ENCODE data around the gene PPP1R13L. TPM values are rescaled to one million over a fixed set of nuclear protein-coding genes. Genes with fewer than 3 reads are reported as not detected.

PPP1R13L gene
- total RNA-seq, 1 donor: 6.9 TPM

DNA sequence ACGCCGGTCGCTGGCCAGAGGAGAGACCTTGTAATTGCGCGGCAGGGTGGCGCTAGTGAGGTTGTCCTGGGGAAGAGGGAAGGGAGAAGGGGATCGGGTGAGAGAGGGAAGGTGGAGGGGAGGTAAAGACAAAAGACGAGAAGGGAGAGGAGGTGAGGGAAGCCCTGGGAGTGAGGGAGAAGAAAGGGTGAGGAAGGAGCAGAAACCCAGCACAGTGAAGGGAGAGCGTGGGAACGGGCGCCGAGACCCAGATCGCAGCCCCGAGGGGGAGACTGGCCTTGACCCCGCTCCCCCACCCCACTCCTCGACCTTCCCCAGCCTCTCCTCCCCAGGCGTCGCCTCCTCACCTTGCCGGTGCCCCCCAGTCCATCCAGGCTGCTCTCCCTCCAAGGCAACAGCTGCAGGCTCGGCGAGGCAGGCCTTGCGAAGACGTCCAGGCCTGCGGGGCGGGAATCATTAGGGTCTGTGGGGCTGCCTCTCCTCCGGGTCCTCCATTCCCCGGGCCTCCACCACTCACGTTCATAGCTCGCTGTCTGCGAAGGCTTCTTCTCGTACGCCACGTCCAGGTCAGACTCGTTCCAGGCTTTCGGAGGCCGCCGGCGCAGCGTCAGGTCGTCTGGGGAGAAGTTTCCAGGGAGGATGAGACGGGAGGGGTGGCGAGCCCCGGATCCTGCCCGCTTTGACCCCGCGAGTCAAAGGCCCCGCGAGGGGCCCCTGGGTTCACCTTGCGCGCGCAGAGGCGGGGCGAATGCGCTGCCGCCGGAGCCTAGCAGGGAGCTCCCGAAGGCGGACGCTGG, 8.8 kb downstream of the PPP1R13L start:
- Histone ChIP-seq H3K9me3 (ENCODE audit: low read depth, low read length) (no peaks in the 10 kb centered on the region), H3K4me2 (ENCODE audit: insufficient read depth, low read length) (no peak overlapping the region), H3K4me3 (ENCODE audit: insufficient read depth, low read length) (no peak overlapping the region), H2AFZ (ENCODE audit: low read length) (no peak overlapping the region), H3K4me1 (ENCODE audit: insufficient read depth, low read length) (no peaks in the 10 kb centered on the region), H3K79me2 (ENCODE audit: insufficient read depth, low read length) (no peaks in the 10 kb centered on the region), H3K27ac (ENCODE audit: low read depth, low read length) (no peak overlapping the region), H3K27me3 (ENCODE audit: insufficient read depth, low read length) (no peaks in the 10 kb centered on the region), H3K36me3 (ENCODE audit: insufficient read depth, low read length) (no peaks in the 10 kb centered on the region), H4K20me1 (ENCODE audit: insufficient read depth, low read length) (no peaks in the 10 kb centered on the region)
- peak; percentile 36 for DNase-seq (ENCODE audit: insufficient read length, low spot score, missing footprints)
- TF ChIP-seq, protein P1, sequence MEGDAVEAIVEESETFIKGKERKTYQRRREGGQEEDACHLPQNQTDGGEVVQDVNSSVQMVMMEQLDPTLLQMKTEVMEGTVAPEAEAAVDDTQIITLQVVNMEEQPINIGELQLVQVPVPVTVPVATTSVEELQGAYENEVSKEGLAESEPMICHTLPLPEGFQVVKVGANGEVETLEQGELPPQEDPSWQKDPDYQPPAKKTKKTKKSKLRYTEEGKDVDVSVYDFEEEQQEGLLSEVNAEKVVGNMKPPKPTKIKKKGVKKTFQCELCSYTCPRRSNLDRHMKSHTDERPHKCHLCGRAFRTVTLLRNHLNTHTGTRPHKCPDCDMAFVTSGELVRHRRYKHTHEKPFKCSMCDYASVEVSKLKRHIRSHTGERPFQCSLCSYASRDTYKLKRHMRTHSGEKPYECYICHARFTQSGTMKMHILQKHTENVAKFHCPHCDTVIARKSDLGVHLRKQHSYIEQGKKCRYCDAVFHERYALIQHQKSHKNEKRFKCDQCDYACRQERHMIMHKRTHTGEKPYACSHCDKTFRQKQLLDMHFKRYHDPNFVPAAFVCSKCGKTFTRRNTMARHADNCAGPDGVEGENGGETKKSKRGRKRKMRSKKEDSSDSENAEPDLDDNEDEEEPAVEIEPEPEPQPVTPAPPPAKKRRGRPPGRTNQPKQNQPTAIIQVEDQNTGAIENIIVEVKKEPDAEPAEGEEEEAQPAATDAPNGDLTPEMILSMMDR (IDR thresholded peaks at IDR 0.05; ENCODE audit: extremely low read depth, low read depth, low read length): no peak

DNA sequence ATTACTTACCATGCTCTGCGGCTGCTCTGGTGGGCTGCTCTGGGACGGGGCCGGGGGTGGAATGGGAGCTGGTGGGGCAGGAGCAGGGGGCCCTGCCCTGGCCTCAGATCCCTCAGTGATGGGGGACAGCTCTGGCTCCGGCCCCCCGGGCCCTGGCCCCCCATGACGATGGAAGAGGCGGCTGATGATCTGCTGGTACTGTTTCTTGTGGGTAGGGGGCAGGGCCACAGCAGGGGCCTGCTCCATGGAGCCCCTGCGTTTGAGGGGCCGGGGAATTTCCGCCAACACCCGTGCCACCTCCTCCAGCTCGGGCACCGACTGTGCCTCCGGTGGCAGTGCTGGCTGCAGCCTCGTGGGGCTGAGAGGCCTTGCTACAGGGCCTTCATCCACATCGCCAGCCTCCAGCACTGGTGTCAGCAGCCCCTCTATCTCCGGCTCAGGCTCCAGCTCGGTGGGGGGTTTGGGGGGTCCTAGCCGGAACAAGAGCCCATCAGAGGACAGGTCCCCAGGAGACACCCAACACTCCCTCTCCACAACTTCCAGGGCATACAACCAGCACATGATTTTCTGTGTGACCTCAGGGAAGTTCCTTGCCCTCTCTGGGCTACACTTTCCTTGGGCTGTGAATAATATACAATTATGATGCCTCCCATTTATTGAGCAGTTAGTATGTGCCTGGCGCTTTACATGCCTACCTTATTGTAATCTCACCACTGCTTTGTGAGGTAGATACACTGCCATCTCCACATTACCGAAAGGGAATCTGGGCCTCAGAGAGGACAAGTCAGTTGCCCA, 12.8 kb downstream of the PPP1R13L start:
- no peaks in the 10 kb centered on the region for H3K9me3 ChIP-seq (ENCODE audit: low read depth, low read length)
- TF ChIP-seq, protein P1 (IDR thresholded peaks at IDR 0.05; ENCODE audit: extremely low read depth, low read depth, low read length): no peak
- H3K4me1 ChIP-seq (ENCODE audit: insufficient read depth, low read length): no peaks in the 10 kb centered on the region
- H3K36me3 ChIP-seq (ENCODE audit: insufficient read depth, low read length): no peaks in the 10 kb centered on the region
- no peaks in the 10 kb centered on the region for H3K27me3 ChIP-seq (ENCODE audit: insufficient read depth, low read length)
- H3K79me2 ChIP-seq (ENCODE audit: insufficient read depth, low read length): no peaks in the 10 kb centered on the region
- H3K27ac ChIP-seq (ENCODE audit: low read depth, low read length): no peak overlapping the region
- no peak for DNase-seq (ENCODE audit: insufficient read length, low spot score, missing footprints)
- H4K20me1 ChIP-seq (ENCODE audit: insufficient read depth, low read length): no peaks in the 10 kb centered on the region
- no peak overlapping the region for H3K4me3 ChIP-seq (ENCODE audit: insufficient read depth, low read length)
- no peak overlapping the region for H3K4me2 ChIP-seq (ENCODE audit: insufficient read depth, low read length)
- no peak overlapping the region for H2AFZ ChIP-seq (ENCODE audit: low read length)

DNA sequence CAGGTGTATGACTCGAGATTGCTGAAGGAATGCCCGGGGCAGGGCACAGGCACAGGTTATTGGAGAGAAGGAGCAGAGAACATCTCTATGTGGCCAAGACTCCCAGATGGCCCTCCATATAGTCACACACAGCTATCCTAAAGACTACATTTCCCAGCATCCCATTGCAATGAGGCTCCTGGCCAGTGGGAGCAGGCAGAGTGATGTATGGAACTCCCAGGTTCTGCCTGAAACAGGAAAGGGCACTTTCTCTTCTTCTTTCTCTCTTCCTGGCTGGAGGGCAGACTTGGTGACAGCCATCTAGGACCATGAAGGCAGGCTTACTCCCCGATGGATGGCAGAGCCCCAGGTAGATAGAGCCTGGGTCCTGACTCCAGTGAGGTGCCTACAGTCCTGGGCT, 13.5 kb downstream of the PPP1R13L start:
- Histone ChIP-seq H3K79me2 (ENCODE audit: insufficient read depth, low read length) (no peaks in the 10 kb centered on the region), H4K20me1 (ENCODE audit: insufficient read depth, low read length) (no peaks in the 10 kb centered on the region), H2AFZ (ENCODE audit: low read length) (no peak overlapping the region), H3K4me2 (ENCODE audit: insufficient read depth, low read length) (no peak overlapping the region), H3K27me3 (ENCODE audit: insufficient read depth, low read length) (no peaks in the 10 kb centered on the region), H3K27ac (ENCODE audit: low read depth, low read length) (no peak overlapping the region), H3K9me3 (ENCODE audit: low read depth, low read length) (no peaks in the 10 kb centered on the region), H3K36me3 (ENCODE audit: insufficient read depth, low read length) (no peaks in the 10 kb centered on the region), H3K4me3 (ENCODE audit: insufficient read depth, low read length) (no peak overlapping the region), H3K4me1 (ENCODE audit: insufficient read depth, low read length) (peaks cover 1% of the 10 kb centered on the region)
- DNase-seq (ENCODE audit: insufficient read length, low spot score, missing footprints): peak; percentile 72
- TF ChIP-seq, protein P1 (IDR thresholded peaks at IDR 0.05; ENCODE audit: extremely low read depth, low read depth, low read length): no peak
